ENCODE measurements around the gene TFAP2E.

TFAP2E gene

GRCh38 chr1:35641233-35641866, 68.2 kb downstream of the TFAP2E start, which contains the start of gene PSMB2:
PSMB2 (minus strand) TSS chr1:35641526; CDS start chr1:35641432, 94 bp downstream.
- no peak for TF ChIP-seq CTCF (IDR thresholded peaks at IDR 0.05; ENCODE audit: insufficient read depth, low read depth, low read length, missing control alignments)
- DNase-seq (ENCODE audit: low read depth), result peak; percentile 98

GRCh38 chr1:35642471-35642955, 69.4 kb downstream of the TFAP2E start:
- TF ChIP-seq CTCF (IDR thresholded peaks at IDR 0.05; ENCODE audit: insufficient read depth, low read depth, low read length, missing control alignments), result no peak
- no peak for DNase-seq (ENCODE audit: low read depth)
- H3K4me3 ChIP-seq (ENCODE audit: low read depth, low read length), result no peak overlapping the region; the same call in 1 of the 2 replicates

More at GRCh38 chr1:35641233-35641866, 68.2 kb downstream of the TFAP2E start, which contains the start of gene PSMB2:
- H3K4me3 ChIP-seq (ENCODE audit: low read depth, low read length), result peak within 1 kb of the TSS; percentile 92

- H3K4me3 ChIP-seq (ENCODE audit: low read depth, low read length), result no peak overlapping the region
- TF ChIP-seq CTCF (IDR thresholded peaks at IDR 0.05; ENCODE audit: insufficient read depth, low read depth, low read length, missing control alignments), result no peak
- no peak for DNase-seq (ENCODE audit: low read depth)
Observed at GRCh38 chr1:35644204-35644603, 71.1 kb downstream of the TFAP2E start.
